Activated T-cell treated with anti-CD3 and anti-CD28 coated beads, Interleukin-2, amount 50 U/mL, for 72 hours (primary cell): ENCODE measurements around the gene LSAMP. TPM values are rescaled to one million over a fixed set of nuclear protein-coding genes. Genes with fewer than 3 reads are reported as not detected.

Experiments
- ATAC-seq, 2 donors: fragments of 150-1000 bp; cut with Tn5 transposase; replicated peaks in 1 of 2; 2 replicates each; pipeline ENCODE4 v1.10.0; 2021; ENCODE audit warnings: moderate library complexity in 2 of 2, mild to moderate bottlenecking in 1 of 2
- DNase-seq, 2 donors: peaks; one replicate each; pipeline ENCODE4 v3.0.0; 2021 to 2022; ENCODE audit warnings: mixed read lengths in 1 of 2
- H3K27ac Mint-ChIP-seq: one replicate; pipeline ENCODE4 v1.8.0; 2022; ENCODE audit warnings: mild to moderate bottlenecking, moderate library complexity, mixed read lengths
- H3K27me3 Mint-ChIP-seq: one replicate; pipeline ENCODE4 v1.8.0; 2022; ENCODE audit warnings: low read depth, mixed read lengths
- H3K36me3 Mint-ChIP-seq, 2 donors: one replicate each; pipeline ENCODE4 v1.8.0; 2022; ENCODE audit warnings: mixed read lengths in 2 of 2, mild to moderate bottlenecking in 1 of 2; ENCODE audit not compliant: insufficient read depth in 2 of 2
- H3K4me1 Mint-ChIP-seq: one replicate; pipeline ENCODE4 v1.8.0; 2022; ENCODE audit warnings: low read depth, mixed read lengths
- H3K4me3 Mint-ChIP-seq, 2 donors: one replicate each; pipeline ENCODE4 v1.8.0; 2022; ENCODE audit warnings: mild to moderate bottlenecking in 2 of 2, mixed read lengths in 2 of 2, moderate library complexity in 2 of 2
- H3K9me3 Mint-ChIP-seq, 2 donors: one replicate each; pipeline ENCODE4 v1.8.0; 2022; ENCODE audit warnings: mixed read lengths in 2 of 2
- total RNA-seq, 2 donors: library from RNA; stranded (reverse); gene quantifications; one replicate each; pipeline ENCODE4 v1.2.3, GENCODE V29; 2022

LSAMP gene
- total RNA-seq, 2 donors from 2014 or later = not detected

DNA sequence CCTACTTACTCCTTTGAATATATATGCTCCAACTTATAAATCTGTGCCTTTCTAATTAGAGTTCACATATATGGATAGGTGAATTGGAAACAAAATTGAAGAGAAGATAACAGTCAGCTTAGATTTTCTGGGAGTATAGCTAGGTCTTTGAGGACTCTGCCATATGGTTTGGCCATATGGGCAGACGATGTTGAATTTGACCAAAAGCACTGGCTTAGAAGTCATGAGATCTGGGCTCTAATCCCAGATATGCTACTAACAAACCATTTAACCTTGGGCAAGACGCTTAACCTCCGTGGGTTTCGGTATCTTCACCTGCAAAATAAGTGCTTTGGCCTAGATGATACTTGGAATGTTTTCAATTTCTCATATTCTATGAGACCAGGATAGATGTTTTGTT is 154.1 kb downstream of the LSAMP start:
- Mint-ChIP-seq H3K27me3 (no peaks in the 10 kb centered on the region), H3K4me3 (no peak overlapping the region), H3K36me3 (no peaks in the 10 kb centered on the region), H3K4me1 (no peaks in the 10 kb centered on the region), H3K27ac (no peak overlapping the region), H3K9me3 (no peaks in the 10 kb centered on the region)
- ATAC-seq = no peak
- no peak for DNase-seq

- Mint-ChIP-seq H3K27me3 (no peaks in the 10 kb centered on the region), H3K27ac (no peak overlapping the region), H3K4me1 (no peaks in the 10 kb centered on the region), H3K36me3 (no peaks in the 10 kb centered on the region), H3K9me3 (no peaks in the 10 kb centered on the region), H3K4me3 (no peak overlapping the region)
- no peak for ATAC-seq
- DNase-seq = no peak
Observed at GRCh38 chr3:116288485-116288884, 156.8 kb downstream of the LSAMP start.

GRCh38 chr3:116285781-116286421 is 159.4 kb downstream of the LSAMP start:
- Mint-ChIP-seq H3K36me3 (no peaks in the 10 kb centered on the region), H3K27ac (no peak overlapping the region), H3K27me3 (no peaks in the 10 kb centered on the region), H3K9me3 (no peaks in the 10 kb centered on the region), H3K4me3 (no peak overlapping the region), H3K4me1 (no peaks in the 10 kb centered on the region)
- no peak for ATAC-seq
- DNase-seq = no peak

DNA sequence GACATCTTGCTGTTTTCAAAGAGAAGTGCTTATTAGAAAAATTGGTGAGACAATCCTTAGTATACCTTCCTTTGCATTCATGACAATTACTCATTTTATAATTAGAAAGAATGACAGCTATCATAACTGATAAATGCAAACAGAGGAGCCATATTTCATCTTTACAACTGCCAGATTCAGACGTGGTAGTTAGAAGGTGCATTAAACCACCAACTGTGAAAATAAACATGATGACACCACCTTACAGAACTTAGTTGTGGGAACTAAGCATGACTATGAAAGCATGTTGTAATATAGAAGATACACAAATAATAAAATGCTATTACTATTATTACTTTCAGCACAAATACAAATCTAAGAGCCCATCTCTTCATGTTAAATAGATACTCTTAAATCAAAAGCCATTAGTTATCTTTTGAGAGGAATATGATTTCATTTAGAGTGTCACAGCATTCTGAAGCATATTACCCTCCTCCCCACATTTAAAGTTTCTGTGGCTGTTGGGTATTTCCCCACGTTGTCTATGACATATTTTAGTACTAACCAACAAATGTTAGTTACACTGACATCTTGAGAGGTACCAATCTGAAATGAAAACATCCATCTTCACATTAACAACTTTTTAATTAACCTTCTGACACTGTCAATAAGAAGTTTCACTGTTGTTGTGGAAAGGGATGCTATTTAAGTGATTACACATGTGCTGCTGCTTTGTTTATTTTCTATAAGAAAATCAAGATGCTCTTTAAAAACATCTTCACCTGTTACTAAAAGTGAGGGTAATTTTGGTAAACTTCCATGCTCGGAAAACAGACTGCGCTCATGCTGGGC is 163.8 kb downstream of the LSAMP start:
- Mint-ChIP-seq H3K4me3 (no peak overlapping the region), H3K36me3 (no peaks in the 10 kb centered on the region), H3K9me3 (no peaks in the 10 kb centered on the region), H3K4me1 (no peaks in the 10 kb centered on the region), H3K27ac (no peak overlapping the region), H3K27me3 (no peaks in the 10 kb centered on the region)
- DNase-seq (no peak), ATAC-seq (no peak)

DNA sequence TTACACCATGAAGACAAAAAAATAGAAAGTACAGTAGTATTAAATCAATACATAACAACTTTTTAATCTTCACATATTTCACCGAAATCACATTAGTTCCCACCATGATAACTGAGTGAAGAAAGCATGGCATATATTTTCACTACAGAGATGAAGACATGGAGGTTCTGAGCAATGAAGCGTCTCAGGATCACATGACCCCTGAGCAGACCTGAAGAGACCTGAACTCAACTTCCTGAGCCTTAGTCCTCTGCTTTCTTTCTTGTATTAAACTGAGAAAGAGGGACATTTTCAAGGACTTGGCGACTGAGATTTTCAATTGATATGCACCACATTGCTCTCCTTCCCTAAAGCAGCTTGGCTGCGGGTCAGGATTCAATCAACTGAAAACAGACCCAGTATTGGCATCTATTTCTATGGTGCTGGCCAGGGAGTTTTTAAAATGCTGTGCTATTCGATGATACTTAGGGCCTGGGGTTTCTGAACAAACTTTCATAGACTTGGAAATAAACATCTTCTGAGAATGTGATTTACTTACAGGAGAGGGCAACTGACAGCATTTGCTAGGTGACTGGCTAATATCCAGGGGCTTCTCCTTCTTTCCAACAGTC is 165.1 kb downstream of the LSAMP start:
- H3K4me3 Mint-ChIP-seq = no peak overlapping the region
- no peaks in the 10 kb centered on the region for H3K27me3 Mint-ChIP-seq
- DNase-seq (no peak), ATAC-seq (no peak)
- no peak overlapping the region for H3K27ac Mint-ChIP-seq
- H3K4me1 Mint-ChIP-seq = no peaks in the 10 kb centered on the region
- no peaks in the 10 kb centered on the region for H3K9me3 Mint-ChIP-seq
- no peaks in the 10 kb centered on the region for H3K36me3 Mint-ChIP-seq

GRCh38 chr3:116276675-116277074 is 168.6 kb downstream of the LSAMP start:
- ATAC-seq (no peak), DNase-seq (no peak)
- Mint-ChIP-seq H3K9me3 (no peaks in the 10 kb centered on the region), H3K36me3 (no peaks in the 10 kb centered on the region), H3K4me1 (no peaks in the 10 kb centered on the region), H3K27me3 (no peaks in the 10 kb centered on the region), H3K27ac (no peak overlapping the region), H3K4me3 (no peak overlapping the region)

- H3K36me3 Mint-ChIP-seq = no peaks in the 10 kb centered on the region
- H3K4me1 Mint-ChIP-seq = no peaks in the 10 kb centered on the region
- H3K27ac Mint-ChIP-seq = no peak overlapping the region
Observed at GRCh38 chr3:116270056-116270455, 175.2 kb downstream of the LSAMP start.

GRCh38 chr3:116267116-116267515 is 178.2 kb downstream of the LSAMP start:
- Mint-ChIP-seq H3K27me3 (no peaks in the 10 kb centered on the region), H3K27ac (no peak overlapping the region), H3K36me3 (no peaks in the 10 kb centered on the region), H3K4me1 (no peaks in the 10 kb centered on the region), H3K9me3 (peaks cover 0 to 2% of the 10 kb centered on the region in 2 donors), H3K4me3 (no peak overlapping the region)
- DNase-seq (no peak), ATAC-seq (no peak)

More at GRCh38 chr3:116270056-116270455, 175.2 kb downstream of the LSAMP start:
- H3K27me3 Mint-ChIP-seq = no peaks in the 10 kb centered on the region
- DNase-seq (no peak), ATAC-seq (no peak)
- H3K9me3 Mint-ChIP-seq = no peaks in the 10 kb centered on the region
- H3K4me3 Mint-ChIP-seq = no peak overlapping the region

GRCh38 chr3:116265976-116266584 is 179.2 kb downstream of the LSAMP start:
- DNase-seq = no peak
- H3K27ac Mint-ChIP-seq = no peak overlapping the region
- H3K36me3 Mint-ChIP-seq = no peaks in the 10 kb centered on the region
- H3K4me3 Mint-ChIP-seq = no peak overlapping the region
- no peaks in the 10 kb centered on the region for H3K4me1 Mint-ChIP-seq
- ATAC-seq = no peak
- peaks cover 0 to 2% of the 10 kb centered on the region in 2 donors for H3K9me3 Mint-ChIP-seq
- H3K27me3 Mint-ChIP-seq = no peaks in the 10 kb centered on the region

DNA sequence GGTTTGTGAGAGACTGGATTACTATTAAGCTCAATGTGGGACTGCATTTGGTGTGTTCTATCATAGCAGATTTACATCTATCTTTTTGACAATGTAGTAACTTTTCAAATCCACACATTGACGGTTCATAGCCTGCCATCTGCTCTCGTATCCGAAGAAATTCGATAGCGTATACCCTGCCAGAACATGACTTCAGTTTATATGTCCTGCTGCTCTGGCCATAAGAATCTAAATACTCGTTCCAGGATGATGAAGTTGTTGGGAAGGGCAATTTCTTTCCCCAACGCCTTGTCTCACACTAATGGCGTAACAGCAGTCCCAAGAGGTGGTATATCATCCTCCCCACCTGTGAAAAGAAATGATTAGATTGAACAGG is 180.0 kb downstream of the LSAMP start:
- ATAC-seq (no peak), DNase-seq (no peak)
- H3K36me3 Mint-ChIP-seq = no peaks in the 10 kb centered on the region
- H3K27ac Mint-ChIP-seq = no peak overlapping the region
- no peaks in the 10 kb centered on the region for H3K27me3 Mint-ChIP-seq
- no peak overlapping the region for H3K4me3 Mint-ChIP-seq
- no peaks in the 10 kb centered on the region for H3K4me1 Mint-ChIP-seq
- peaks cover 0 to 2% of the 10 kb centered on the region in 2 donors for H3K9me3 Mint-ChIP-seq

- Mint-ChIP-seq H3K36me3 (no peaks in the 10 kb centered on the region), H3K9me3 (peaks cover 0 to 2% of the 10 kb centered on the region in 2 donors), H3K27ac (no peak overlapping the region), H3K27me3 (no peaks in the 10 kb centered on the region), H3K4me3 (no peak overlapping the region), H3K4me1 (no peaks in the 10 kb centered on the region)
- DNase-seq = no peak
- ATAC-seq = no peak
Observed at GRCh38 chr3:116264546-116265319, 180.6 kb downstream of the LSAMP start.

DNA sequence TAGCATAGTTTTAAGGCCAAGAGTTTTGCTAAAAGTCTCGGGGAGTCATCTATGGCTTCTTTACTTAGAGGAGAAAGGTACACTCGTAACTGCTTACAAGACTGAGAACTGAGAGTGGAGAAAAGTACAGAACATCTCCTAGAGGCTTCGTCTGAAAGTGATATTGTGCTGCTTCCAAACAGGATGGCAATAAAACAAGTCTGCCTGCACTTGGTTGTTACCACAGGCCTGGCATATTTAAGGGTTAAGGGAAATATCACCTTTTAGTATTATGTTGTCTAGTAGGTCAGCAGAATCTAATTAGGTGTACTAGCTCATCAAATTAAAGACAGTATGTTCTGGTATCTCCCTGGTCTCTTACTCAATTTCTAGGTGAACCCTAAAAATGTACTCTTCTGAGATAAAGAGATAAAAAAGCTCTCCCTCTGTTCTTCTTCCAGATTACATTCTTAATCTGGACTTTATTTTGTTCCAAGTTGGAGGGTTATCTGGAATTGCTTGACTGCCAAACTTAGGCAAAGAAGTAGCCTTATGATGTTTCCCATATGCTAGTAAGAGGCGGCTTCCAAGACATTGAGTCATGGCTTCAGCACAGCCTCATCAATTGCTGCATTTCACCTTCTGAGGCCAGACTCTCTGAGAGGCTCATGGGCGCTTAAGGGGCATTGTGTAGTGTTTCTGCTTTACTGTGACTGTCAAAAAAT is 181.3 kb downstream of the LSAMP start:
- Mint-ChIP-seq H3K4me3 (no peak overlapping the region), H3K27ac (no peak overlapping the region), H3K9me3 (peaks cover 0 to 2% of the 10 kb centered on the region in 2 donors), H3K27me3 (no peaks in the 10 kb centered on the region), H3K36me3 (no peaks in the 10 kb centered on the region), H3K4me1 (no peaks in the 10 kb centered on the region)
- DNase-seq = no peak
- ATAC-seq = no peak
